Inflammatory macrophage (primary cell): ENCODE measurements around the gene ELOVL5.
A peak's percentile ranks its signal among the peaks of the same experiment; 100 is the strongest.
"Not testable (repeated sequence)": the region's sequence is repeated elsewhere in the genome, so short reads cannot be mapped to it uniquely, and the experiment has no call there.

ENCODE experiments used
- DNase-seq, 2 donors: peaks; one replicate each; pipeline ENCODE4 v3.0.0-alpha.2; 2020 to 2022
- total RNA-seq, 18 experiments: gene quantifications; one replicate each; lab custom pipeline; 2026; ENCODE audit warnings: mixed read lengths in 6 of 18, inconsistent platforms in 2 of 18; lab: John Stamatoyannopoulos, UW

Gene ELOVL5, protein sequence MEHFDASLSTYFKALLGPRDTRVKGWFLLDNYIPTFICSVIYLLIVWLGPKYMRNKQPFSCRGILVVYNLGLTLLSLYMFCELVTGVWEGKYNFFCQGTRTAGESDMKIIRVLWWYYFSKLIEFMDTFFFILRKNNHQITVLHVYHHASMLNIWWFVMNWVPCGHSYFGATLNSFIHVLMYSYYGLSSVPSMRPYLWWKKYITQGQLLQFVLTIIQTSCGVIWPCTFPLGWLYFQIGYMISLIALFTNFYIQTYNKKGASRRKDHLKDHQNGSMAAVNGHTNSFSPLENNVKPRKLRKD
- total RNA-seq = 159 to 559 (median 256) reads per million in 18 experiments

DNA sequence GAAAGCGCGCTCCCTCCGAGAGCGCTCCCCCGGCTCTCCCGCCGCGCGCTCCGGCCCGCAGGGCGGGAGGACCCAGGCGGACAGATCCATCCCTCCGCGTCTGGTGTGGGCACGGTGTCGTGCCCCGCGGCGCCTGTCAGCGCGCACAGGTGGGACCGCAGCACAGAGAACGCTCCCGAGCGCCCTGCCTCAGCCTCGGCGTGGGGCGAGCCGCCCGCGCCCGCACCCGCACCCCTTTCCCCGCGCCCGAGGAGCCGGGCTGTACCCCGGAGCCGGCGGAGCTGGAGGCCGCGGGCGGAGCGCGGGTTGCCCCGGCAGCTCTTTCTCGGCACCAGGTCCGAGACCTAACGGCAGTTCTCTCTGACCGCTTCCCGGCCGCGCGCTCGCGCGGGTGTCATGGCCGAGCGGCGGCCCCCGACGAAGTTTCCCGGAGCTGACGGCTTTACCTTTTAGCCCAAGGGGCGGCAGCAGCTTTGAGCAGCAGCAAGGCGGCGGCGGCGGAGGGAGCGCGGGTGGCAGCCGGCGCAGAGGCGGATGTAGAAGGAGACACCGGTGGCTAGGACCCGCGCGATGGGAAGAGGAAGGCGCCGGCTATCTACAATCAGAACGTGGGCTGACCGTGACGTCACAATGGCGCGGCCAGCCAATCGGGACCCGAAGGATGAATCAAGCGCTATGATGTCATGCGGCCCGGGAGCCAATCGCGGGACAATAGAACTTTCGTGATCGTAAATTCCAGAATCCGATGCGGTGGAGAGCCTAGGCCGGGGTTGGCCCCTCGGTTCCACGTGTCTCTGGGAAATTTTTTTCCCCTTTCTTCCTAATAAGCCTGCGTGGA is at the start of gene ELOVL5:
Gene ELOVL5, minus strand, starts transcription at position 580 of the 838 bp plus-strand sequence. CDS start 53,251 bp downstream, outside the sequence.
- DNase-seq = peak; percentile 99

DNA sequence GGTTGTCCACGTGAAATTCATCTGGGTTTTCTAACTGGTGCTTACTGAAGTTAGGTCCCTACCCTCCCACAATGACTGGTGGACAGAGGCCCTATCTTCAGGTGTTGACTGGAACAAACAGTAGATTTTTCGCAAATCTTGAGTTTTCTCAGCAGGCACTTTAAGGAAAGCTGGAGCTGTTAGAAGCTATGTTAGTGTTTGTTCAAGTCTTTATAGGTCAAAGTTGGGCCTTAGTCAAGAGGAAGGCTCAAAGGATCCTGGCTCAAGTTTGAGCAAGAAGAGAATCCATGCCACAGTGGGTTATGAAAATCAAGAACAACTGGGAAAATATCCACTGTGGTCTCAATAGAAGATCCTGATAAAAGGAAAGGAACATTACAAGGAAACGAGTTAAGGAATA is 48.5 kb upstream of the ELOVL5 start:
- DNase-seq = no peak

DNA sequence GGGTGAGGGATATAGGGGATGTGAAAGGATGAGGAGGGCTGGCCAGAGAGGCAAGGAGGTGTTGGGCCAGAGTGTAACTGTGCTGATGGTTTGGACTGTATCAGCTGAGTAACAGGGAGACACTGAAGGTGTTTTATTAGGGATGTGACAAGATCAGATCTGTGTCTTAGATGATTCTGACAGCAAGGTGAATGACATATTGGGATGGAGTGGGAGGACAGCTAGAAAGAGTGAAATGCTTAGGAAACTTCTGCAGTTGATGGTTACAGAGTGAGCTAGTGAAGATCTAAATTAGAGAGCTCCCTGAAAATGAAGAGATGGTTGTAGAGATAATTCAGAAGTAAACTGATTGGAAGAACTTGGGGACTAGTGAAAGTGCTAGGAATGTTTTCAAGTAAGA is 47.2 kb upstream of the ELOVL5 start:
- DNase-seq = no peak

DNA sequence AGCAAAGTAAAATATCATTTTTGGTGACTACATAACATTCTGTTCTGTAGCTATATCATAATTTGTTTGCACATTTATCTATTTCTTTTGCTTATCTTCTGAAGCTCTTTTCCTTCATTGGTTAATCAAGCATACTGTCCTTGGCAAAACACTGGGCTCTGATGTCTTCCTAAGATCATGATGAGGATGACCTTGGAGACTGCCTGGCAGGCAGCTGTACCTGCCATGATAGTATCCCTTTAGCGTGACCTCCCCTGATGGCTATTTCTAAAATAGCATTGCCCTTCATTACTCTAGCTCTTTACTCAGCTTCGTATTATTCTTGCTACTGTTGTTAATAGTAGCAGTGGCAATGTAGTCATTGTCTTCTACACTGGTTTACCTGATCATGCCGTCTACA is 46.0 kb upstream of the ELOVL5 start:
- DNase-seq = no peak

DNA sequence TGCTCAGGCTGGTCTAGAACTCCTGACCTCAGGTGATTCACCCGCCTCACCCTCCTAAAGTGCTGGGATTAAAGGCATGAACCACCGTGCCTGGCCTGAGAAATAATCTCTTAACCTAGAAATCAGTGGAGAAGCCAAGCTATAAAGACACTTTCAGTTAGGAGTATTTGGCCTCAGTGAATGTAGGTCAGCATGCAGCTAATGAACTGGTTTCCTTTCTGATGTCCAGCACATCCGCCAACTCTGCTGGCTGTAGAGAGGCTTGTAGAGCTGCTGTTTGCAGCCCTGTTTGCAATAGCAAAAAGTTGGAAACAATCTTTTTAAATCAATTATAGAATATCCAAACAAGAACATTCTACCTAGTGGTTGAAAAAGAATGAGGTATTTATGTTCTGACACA is 42.4 kb upstream of the ELOVL5 start:
- DNase-seq = no peak

DNA sequence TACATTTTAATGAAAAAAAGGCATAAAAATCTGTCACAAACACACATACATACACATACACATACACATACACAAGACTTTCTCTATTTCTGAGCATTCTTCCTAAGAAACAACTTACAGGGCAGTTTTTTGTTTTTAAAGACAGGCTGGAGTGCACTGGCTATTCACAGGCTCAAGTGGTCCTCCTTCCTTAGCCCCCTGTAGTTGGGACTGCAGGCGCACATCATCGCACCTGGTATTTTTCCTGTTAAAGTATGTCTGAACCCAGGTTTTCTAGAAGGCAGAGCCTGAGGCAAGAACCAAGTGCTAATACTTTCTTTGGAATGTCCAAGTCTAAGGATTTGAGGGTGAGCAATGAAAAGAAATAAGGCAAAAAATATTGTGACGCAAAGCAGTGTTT is 41.3 kb upstream of the ELOVL5 start:
- no peak for DNase-seq

DNA sequence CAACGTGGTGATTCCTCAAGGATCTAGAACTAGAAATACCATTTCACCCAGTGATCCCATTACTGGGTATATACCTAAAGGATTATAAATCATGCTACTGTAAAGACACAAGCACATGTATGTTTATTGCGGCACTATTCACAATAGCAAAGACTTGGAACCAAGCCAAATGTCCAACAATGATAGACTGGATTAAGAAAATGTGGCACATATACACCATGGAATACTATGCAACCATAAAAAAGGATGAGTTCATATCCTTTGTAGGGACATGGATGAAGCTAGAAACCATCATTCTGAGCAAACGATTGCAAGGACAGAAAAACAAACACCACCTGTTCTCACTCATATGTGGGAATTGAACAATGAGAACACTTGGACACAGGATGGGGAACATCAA is 39.9 kb upstream of the ELOVL5 start:
- not testable (repeated sequence) for DNase-seq

DNA sequence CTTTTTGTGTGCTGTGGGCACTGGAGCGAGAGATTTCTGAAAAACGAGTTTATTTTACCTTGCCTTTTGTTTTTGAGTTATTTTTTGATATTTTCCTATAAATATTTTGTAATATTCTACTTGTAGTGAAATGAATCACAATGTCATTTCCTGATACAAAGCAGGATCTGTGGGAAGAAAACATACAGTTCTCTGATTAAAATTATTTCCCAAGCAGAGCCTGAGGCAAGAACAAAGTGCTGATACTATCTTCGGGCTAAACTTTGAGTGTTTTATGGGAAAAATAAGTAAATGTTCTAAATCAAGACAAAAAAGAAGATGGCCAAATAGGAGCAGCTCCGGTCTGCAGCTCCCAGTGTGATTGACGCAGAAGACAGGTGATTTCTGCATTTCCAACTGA is 33.7 kb upstream of the ELOVL5 start:
- DNase-seq = no peak

DNA sequence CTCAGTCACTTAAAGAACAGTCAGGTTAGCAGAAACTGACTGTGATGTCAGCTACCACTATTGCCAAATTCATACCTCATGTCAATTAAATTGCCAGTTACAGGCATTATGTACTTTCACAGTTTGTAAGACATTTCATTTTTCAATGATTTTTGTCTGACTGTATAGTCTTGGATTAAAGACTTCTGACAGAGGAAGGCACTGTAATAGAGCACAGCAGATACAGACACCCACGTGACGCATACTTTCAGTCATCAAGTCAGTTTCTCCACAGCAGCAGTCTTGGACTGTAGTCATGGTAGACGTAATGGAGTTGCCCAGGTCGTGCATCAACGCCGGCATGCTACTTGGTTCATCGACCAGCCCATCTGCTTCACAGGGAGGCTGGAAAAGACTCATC is 29.5 kb upstream of the ELOVL5 start:
- no peak for DNase-seq

DNA sequence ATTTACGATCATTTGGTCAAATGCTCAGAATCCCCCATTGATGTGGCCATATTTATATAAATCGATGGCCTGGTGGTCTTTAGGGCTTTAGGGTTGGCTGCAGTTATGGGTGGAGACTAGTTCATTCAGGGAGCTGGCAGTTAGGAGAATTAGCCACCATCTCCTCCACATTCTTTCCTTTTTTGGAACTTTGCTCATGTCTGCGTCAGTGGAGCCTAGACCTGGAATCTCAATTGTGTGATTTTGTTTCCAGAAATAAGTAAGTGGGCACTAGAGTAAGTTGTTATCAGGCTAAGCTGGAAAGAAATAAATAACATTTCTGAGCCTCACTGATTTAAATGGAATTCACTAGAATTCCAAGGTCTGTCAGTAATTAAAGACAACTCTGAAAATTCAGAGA is 29.0 kb upstream of the ELOVL5 start:
- no peak for DNase-seq

DNA sequence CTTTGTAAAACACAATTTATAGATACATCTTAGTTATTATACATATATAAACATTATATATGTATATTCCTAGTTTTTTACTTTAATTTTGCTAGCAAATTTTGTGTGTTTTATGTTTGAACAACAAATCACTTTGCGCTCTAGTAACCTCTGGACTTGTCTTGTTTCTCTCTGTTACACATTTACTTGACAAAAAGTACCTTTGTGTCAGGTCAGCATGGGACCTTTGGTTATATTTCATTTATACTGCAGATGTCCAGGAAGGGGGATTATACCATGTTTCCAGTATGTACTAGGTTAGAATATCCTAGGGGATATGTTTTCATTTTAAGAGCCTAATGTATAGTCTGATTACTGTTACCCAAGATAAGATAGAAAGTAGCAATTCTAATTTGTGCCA is 28.5 kb upstream of the ELOVL5 start:
- DNase-seq = no peak

DNA sequence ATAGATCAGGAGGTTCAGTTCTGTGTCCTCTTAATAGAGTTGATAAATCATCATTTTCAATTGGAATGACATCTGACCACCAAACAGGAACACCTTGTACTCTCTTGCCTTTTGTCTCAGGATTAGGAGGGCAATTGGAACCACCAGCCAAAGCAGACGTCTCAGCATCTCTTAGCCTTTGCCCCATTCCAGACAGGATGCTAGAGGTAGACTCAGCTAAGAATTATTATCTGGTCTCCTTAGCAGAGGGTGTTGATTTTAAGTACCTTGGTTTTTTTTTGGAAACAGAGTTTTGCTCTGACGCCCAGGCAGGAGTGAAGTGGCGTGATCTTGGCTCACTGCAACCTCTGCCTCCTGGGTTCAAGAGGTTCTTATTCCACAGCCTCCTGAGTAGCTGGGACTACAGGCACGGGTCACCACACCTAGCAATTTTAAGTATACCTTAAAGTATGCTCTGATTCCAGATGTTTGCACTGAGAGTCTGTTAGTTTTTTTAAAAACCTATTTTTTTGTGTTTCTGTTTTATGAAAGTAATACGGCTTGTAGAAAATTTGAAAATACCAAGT is 28.0 kb upstream of the ELOVL5 start:
- no peak for DNase-seq

DNA sequence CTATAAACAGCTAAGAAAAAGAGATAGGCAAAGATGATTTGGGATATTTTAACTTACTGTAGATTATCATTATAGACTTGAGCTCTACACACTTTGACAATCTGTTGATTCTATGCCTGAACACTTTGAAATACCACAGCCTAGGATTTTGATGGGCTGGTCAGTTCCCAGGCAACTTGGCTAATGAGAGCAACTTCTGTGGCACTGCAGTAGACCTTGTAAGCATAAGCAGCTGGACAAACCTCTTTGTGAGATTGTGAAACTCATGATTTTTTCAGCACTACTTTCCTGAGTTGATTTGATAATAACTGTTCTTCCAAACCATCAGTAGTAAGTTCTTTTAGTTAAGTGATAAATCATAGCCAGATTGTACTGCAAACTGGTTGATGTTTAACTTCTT is 27.1 kb upstream of the ELOVL5 start:
- DNase-seq = no peak

DNA sequence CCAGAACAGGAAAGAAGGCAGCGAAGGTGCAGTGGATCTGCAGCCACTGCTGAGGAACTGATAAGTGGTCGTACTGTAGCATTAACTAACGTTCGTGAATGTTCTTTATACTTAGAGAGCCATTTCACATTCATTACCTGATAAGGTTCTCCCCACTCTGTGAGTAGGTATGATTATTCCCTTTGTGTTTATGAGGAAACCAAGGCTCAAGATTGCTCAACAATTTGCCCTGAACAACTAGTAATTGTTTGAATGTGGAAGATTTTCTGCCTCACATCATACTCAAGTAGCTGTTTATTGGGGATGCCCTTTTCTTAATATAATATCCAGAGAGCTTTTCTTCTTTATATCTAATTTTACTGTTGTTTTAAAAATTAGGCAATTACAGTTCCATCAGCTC is 24.9 kb upstream of the ELOVL5 start:
- no peak for DNase-seq

DNA sequence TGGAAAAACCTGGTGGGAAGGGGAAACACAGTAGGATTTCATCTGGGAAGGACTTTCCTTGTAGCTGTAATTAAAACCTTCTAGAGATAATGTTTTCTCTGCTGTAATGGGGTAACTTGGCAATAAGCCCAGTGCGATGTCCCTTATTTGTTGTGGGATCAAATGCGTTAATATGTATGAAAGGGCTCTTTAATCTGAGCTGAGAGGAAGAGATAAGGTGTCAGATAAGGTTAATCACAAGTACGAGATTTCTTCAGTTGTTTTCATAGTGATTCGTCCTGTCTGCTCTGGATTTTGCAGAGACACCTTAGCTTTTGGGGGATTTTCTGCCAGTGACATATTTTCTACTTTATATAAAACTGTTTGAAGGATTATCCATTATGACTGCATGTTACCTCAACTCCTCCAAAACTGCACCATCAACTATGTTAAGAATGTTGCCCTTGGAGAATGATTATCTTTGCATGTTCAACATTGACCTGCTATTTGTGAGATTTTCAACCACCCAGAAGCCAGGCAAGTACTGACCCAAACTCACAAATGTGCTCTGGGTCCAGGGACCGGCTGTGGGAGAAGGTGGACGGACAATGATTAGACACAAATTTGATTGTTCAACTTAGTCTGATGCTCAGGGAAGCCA is 21.2 kb upstream of the ELOVL5 start:
- no peak for DNase-seq

DNA sequence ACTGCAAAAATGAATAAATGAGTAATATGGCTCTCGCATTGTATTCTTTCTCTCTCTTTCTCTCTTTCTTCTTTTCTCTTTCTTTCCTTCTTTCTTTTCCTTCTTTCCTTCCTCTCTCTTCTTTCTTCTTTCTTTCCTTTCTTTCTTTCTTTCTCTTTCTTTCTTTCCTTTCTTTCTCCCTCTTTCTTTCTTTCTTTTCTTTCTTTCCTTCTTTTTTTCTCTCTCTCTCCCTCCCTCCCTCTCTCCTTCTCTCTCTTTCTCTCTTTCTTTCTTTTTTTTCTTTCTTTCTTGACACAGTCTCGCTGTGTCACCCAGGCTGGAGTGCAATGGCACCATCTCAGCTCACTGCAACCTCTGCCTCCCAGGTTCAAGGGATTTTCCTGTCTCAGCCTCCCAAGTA is 20.3 kb upstream of the ELOVL5 start:
- DNase-seq = no peak

DNA sequence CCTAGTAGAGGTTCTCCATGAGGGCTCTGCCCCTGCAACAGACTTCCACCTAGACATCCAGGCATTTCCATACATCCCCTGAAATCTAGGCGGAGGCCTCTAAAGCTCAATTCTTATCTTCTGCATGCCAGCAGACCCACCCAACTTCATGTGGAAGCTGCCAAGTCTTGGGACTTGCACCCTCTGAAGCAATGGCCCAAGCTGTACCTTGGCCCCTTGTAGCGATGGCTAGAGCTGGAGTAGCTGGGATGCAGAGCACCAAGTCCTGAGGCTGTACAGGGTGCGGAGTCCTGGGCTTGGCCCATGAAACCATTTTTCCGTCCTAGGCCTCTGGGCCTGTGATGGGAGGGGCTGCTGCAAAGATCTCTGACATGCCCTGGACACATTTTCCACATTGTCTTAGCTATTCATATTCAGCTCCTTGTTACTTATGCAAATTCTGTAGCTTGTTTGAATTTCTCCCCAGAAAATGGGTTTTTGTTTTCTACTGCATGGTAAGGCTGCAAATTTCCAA is 17.4 kb upstream of the ELOVL5 start:
- DNase-seq = no peak

DNA sequence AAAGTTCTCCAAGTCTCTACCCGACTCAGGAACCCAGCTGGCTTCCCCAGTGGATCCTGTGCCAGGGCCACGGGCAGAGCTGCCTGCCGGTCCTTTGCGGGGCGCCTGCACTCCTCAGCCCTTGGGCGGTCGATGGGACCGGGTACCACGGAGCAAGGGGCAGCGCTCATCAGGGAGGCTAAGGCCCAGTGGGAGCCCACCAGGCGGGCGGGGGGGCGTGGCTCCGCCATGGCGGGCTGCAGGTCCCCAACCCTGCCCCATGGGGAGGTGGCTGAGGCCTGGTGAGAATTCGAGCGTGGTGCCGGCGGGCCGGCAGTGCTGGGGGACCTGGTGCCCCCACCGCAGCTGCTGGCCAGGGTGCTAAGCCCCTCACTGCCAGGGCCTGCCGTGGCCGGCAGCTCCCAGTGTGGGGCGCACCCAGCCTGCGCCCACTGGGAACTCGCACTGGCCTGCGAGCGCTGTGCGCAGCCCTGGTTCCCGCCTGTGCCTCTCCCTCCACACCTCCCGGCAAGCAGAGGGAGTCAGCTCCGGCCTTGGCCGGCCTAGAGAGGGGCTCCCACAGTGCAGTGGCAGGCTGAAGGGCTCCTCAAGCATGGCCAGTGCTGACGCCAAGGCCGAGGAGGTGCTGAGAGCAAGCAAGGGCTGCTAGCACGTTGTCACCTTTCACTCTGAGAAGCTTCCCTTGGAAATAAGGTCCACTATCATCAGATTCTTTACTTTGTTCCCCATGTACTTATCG is 14.8 kb upstream of the ELOVL5 start:
- no peak for DNase-seq

DNA sequence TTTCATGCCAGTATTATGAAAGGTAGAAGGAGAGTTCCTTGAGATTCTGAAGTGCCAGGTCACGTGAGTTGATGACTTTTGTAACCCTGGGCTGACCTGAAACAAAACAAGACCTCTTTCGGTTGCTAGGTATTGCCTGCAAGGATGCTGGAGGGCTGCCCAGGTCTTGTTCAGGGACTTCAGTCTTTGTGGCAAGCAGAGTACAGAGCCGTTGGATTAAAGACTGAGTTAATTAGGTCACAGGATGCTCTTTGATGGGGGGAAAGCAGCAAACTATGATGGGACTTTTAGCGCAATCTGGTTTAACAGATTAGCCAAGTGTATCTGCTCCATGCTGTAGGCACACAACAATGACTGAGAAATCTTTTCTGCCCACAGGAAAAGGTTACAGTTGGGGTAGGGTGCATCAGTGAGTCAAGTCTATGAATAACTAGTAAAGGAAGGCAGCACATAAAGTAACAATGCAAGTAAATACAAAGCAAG is 12.8 kb upstream of the ELOVL5 start:
- DNase-seq = peak; percentile 22 to 47

DNA sequence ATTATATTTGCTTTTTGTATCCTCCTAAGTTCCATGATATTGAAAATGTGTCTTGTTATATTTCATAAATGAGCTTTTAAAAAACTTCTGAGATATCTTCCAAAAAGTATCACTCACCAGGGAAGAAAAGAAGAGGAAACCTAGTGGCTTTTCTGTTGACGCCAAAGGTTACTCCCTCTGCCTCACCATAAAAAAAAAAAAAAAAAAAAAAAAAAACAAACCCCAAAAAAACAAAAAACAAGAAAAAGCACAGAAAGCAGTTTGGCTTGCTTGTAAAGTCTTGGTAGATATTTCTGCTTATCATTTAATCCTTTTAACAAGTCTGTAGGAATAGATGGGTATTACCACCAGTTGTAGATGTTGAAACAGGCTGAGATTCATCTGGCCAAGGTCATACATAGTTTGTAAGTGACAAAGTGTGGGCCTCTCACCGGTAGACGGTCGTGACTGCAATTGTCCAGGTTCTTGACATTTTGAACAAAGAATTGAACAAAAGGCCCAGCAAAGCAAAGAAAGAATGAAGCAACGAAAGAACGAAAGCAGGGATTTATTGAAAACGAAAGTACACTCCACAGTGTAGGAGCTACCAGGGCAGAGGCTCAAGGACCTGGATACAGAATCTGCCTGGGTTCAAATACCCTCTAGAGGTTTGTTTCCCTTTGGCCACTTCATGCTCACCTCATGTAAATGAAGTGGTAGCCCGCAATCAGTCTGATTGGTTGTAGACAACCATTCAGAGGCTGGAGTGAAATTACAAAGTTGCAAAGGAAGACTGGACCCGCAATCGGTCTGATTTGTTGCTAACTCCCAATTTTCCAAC is 11.6 kb upstream of the ELOVL5 start:
- no peak for DNase-seq

DNA sequence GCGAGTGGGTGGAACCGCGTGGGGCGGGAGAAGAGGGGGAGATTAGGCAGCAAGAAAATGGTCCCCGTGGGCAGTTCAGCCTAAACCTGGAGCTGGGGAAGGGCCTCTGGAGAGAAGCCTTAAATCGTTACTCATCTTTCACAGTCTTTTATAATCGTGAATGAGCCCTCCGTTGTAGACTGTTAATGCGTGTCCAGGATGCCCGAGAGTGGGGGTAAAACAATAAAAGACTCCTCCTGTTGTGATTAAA is 11.0 kb upstream of the ELOVL5 start:
- no peak for DNase-seq
